CD4-positive, alpha-beta T cell treated with Interleukin-4 for 4 hours (primary cell): ENCODE measurements around the gene MAK.
"Not testable (repeated sequence)": the region's sequence is repeated elsewhere in the genome, so short reads cannot be mapped to it uniquely, and the experiment has no call there.

Experiments
- DNase-seq: peaks from one replicate; pipeline ENCODE4 v3.0.0-alpha.2; 2020

Gene MAK

DNA sequence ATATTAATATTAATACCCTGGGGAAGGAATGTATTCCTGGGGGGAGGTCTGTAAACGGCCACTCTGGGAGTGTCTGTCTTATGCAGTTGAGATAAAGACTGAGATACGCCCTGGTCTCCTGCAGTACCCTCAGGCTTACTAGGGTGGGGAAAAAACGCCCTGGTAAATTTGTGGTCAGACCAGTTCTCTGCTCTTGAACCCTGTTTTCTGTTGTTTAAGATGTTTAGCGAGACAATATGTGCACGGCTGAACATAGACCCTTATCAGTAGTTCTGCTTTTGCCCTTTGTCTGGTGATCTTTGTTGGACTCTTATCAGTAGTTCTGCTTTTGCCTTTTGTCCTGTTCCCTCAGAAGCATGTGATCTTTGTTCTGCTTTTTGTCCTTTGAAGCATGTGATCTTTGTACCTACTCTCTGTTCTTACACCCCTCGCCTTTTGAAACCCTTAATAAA lies 15.5 kb upstream of the MAK start:
- DNase-seq, result not testable (repeated sequence)

DNA sequence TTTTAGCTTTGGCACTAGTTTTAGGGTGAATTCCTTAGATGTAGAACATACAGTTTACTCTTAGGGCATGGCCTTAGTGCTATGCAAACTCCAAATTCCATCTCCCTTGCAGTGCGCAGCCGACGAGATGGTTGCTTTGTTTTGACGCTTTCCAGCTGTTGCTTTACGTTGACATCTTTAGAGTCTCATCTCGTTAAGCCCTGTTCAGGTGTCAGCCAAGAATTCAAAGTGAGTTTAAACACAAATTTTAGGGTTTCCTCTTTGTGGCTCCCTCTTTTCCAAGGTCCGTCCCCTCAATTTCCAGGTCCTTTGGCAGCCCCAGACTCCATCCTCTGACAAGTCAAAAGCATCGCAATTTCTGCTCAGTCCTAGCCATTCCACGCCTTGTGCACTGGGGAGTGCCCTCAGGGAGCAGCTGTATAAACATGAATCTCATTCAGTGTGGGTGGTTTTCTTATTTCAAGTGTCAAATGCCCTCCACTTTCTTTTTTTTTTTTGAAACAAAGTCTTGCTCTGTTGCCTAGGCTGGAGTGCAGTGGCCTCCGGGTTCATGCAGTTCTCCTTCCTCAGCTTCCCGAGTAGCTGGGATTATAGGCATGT lies 14.1 kb upstream of the MAK start:
- no peak for DNase-seq

DNA sequence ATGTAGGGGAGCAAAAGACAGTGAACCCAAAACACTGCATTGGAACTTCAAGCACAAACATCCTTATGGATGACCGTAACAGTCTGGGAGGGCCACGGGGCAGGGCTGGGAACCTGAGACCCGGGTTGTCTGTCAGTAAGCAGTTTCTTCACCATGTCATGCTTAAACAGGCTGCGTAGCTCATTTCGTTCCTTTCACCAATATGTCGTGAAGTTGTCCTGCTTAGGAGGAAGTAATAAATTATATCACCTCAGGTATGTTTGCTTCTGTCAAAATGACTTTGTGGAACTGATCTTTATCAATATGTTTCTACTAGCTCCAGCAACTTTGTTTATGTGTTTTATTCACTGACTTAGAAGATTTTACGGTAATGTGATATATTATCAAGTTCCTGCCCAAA lies 12.4 kb upstream of the MAK start:
- DNase-seq, result no peak

DNA sequence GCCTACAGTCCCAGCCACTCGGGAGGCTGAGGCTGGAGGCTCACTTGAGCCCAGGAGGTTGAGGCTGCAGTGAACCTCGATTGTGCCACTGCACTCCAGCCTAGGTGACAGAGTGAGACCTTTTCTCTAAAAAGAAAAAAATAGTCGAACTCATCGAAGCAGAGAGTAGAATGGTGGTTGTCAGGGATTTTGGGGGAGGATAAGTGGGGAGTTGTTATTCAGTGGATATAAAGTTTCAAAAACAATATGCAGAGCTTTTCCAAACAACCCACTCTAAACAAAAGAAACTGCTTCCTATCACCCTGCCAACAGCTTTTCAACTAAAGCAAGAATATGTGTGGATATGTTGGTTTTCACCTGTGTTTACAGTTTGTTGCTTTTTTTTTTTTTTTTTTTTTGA lies 11.6 kb upstream of the MAK start:
- DNase-seq, result no peak

DNA sequence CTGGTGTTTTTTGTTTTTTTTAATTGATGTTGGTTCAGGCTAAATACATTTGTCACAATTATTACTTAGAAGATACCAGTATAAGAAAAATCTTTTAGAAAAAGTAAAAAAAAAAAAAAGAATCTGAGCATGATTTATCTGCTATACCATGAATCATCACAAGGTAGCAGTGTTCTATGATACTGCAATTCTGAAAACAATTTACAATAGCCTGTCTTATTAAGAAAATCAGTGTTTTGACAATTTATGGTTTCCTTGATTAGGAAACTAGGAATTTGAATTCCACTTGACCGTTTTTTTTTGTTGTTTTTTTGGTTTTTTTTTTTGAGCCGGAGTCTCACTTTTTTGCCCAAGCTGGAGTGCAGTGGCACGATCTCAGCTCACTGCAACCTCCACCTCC lies 9.3 kb upstream of the MAK start:
- no peak for DNase-seq

DNA sequence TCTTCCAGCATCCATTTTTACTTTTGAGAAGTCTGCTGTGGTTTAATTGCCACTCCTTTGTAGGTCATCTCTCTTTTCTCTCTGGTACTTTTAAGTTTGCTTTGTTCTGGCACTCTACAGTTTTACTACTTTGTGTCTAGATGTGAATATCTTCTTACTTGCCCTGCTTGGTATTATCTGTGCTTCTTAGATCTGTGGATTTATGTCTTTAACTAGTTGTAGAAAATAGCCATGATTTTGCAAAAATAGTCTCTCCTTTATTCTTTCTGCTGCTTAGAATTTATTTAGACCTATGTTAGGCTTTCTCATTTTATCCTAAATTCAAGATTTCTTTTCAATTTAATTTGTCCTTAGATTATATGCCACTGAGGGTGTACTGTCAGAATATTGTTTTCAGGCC lies 5.2 kb upstream of the MAK start:
- DNase-seq, result no peak

DNA sequence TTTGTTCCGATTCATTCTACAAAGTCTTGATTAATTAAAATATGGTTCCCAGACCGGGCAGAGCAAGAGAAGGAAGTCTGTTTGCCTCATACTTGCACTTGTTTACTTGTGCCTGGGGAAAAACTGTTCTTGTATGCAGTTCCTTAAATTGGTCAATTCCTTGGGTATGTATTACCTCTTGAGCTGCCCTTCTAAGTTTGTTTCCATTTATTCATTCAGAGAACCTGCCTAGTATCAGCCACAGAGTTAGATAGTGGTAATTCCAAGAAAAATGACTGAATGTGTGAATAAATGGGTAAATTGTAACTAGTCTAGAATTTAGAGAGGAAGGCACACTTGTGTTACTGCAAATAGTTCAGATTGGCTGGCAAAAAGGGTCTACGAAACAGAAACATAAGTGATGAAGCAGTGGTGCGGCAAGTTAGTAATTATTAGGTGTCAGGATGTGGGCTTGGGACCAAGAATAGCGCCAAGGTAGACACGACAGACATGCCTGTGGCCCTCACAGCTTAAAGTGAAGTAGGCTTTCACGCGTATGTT lies 525 bp upstream of the MAK start:
- DNase-seq, result no peak

DNA sequence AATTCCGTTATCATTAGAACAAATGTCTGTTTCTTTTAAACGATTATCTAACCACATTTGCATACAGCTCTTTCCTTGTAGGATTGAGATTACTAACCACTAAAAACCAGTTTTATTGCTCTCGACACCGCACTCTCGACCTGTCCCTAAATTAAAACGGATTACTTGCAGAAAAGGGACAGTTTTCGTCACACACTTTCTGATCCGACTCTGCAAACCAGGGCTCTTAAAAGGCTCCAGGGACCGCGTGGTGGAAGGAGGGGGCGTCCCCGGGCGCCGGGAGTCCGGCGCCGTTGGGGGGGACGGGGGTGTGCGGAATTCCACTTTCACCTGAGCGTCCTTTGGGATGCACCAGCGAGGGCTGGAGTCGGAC lies 731 bp downstream of the MAK start:
- DNase-seq, result no peak

DNA sequence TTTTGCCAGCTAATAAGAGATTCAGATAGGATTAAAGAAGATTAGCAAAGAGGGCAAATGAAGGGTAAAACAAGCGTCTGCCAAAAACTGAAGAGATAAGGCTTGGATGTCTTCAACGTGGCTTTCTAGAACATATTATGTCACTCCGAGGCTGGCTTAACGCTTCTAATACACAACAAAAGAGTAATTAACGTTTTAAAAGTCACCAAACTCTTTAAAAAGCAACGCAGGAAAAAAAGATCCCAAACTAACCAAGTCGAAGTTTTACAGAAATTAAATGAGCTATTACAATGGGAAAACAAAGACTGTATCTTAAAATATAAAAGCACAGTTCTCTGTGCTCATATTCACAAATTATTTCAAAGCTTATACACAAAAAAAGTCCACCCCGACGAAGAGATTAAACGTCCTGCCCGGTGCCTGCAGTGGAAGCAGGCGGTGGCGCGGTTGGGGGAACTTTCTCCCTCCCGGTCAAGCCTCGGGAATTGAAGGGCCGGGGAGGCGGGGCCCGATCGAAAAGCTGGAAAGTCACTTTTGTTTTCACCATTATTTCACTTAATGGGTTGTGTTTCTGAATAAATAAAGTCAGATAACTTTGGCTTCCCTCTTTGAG lies 1.2 kb downstream of the MAK start:
- DNase-seq, result no peak

DNA sequence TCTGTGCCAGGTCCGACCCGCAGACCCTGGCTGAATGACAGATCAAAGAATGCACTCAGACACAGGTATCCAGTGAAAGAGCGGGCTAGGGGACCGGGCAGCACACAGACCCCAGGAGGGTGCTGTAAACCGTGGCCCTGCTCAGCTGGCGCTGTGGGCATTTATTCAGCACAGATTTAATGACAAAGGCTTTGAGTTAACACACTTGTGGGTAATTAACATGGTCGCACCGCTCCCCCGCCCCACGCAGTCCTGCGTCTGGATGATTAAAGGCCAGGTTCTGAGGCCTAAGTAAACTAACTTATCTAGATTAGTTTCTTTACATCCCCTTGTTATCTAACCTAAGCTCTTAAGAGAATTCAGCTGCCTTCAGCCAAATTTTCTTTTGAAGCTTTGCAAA lies 3.5 kb downstream of the MAK start:
- no peak for DNase-seq

DNA sequence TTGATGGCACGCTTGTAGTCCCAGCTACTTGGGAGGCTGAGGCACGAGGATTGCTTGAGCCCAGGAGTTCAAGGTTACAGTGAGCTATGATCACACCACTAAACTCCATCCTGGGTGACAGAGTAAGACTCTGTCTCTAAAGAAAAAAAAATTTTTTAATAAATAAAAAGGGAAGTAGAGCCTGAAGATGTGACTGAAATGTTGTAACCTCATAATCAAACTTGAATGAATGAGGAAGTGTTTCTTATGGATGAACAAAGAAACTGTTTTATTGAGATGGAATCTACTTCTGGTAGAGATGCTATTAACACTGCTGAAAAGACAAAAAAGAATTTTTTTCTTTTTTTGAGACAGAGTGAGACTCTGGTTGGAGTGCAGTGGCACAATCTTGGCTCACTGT lies 6.7 kb downstream of the MAK start:
- no peak for DNase-seq

DNA sequence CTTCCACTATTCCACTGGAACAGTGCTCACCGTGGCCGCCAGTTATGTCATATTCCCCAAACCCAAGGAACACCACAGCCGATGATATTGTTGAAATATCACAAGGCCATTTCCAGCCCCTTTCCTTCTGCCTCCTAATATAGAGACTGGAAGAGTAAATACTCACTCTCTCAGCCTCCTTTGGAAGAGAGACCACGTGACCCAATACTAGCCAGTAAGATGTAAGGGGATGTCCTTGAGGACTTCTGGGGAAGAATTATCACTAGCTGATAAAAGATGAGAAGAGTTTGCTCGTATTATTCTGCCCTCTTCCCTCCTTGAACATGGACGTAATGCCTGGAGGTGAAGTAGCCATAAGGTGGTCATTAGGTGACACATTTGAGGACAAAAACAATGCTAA lies 13.5 kb downstream of the MAK start:
- DNase-seq, result no peak

DNA sequence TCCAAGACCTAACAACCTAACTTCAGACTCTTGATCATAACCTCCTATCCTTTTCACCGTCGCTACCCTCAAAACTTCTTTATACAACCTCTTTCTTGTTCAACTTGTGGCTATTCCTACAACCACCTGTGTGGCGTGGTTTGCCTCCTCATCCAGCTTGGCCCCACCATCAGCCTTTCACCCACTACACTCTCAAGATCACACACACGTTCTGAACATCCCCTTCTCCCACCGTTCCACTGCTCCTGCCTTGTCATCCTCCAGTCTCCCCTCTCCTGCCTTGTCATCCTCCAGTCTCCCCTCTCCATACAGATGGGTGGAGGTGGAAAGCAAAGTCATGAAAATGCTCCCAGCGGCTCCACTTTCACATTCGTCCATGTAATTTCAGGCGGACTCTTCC lies 14.0 kb downstream of the MAK start:
- no peak for DNase-seq

DNA sequence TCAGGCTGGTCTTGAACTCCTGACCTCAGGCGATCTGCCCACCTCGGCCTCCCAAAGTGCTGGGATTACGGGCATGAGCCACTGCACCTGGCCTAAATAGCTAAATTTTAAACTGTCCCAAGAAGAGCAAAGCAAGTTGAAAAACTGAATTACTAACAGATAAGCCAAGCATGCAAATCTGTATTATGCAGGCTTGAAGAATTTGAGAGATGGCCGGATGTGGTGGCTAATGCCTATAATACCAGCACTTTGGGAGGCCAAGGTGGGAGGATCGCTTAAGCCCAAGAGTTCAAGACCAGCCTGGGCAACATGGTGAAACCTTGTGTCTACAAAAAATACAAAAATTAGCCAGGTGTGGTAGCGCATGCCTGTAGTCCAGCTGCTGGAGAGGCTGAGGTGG lies 24.2 kb downstream of the MAK start:
- DNase-seq, result not testable (repeated sequence)

DNA sequence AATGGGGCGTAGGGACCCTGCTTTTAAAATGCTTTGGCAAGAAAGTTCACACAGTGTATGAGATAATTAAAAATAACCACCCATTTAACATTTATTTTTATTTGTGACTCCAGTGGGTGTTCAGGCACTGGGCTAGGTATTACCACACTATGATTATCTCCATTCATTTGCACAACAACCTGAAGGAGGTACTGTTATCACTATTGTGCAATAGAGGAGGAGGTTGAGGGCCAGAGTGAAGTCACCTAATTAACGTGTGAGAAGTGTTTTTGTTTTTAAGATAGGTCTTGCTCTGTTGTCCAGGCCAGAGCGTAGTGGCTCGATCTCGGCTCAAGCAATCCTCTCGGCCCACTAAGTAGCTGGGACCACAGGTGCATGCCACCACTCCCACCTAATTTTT lies 29.2 kb downstream of the MAK start:
- no peak for DNase-seq

DNA sequence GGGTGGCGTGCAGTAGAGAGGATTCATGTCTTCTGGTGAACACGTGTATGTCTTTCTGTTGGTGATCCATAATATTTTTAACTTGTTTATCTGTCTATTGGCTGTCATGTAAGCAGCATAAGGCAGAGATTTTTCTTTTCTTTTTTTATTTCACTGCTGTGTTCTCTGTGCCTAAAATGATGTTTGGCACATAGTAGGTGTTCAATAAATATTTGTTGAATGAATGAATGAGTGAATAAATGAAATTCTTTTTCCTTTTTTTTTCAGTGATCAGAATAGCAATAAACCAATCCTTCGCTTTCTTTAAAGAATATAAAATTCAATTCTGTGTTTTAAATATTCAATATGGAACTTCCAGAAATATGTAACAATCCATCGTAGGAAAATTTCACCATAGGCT lies 30.0 kb downstream of the MAK start:
- DNase-seq, result no peak

DNA sequence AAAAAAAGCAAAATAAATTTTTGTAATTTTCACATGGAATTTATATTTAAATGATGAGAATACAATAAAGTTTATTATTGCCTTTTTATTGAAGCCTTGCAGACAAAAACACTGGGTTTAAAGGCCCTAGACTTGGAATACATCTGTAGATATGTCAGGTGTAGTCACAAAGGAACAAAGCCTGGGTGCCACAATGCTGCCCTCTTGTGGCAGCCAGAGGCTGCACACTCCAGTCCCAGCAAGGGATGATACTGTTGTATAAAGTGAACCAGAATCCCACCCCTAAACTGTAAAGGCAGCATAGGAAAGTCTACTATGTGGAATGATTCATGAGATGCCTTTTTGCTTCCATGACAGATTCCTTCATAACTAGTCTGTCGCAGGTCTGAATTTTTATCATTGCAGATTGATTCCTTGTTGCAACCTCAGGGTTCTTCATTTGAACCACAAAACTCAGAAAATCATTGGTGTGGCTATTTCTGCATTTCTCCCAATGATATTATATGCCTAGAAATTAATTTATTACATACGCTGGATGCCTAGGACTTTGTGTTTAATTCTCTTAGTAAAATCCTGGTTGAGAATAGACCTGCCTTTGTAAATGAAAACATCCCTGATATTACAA lies 37.0 kb downstream of the MAK start:
- DNase-seq, result peak; percentile 69

DNA sequence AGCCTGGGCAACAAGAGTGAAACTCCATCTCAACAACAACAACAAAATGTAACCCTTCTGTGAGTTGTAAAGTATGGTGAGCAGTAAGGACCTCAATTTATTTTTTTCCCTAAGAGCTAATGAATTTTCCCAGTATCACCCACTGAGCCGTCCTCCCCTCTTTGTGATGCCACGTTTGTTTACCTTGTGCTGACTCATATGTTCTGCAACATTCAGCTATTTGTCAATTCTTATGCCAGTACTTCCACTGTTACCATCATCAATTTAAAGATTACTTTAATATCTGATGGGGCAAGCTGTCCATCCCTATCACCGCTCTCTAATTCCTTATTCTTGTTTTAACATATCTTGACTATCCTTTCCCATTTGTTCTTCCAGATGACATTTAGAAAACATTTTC lies 37.5 kb downstream of the MAK start:
- DNase-seq, result no peak

DNA sequence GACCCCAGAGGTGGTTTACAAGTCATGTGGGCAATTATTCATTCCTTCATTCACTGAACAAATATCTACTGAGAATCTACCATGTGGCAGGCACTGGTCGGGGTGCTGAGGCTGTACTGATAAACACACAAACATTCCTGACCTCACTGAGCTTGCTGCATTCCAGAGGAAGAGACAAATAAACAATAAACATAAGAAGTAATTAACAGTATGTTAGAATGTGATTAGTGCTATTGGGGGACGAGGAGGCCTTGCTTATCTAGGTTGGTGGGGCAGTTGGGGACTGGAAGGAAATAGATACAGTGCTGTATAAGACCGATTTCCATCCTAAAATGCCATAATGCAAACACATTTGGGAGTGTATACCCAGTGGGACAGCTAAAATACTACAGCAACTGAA lies 44.1 kb downstream of the MAK start:
- DNase-seq, result no peak

DNA sequence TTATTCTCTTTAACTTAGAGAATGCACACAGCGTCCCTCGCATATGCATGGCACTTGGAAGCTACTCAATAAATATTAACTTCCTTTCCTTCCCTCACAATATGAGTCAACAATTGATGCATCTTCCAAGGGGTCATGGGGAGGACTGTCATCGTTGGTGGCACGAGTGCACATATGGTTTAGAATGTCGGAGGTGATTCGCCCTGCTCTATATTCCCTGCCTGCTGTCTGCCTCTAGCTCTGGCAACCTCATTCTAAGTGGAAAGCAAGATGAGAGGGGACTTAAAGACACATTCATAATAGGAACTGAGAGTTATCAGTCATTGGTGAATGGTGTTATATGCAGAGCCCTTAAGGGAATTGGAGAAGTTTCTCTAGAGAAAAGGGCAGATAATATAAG lies 44.6 kb downstream of the MAK start:
- no peak for DNase-seq

DNA sequence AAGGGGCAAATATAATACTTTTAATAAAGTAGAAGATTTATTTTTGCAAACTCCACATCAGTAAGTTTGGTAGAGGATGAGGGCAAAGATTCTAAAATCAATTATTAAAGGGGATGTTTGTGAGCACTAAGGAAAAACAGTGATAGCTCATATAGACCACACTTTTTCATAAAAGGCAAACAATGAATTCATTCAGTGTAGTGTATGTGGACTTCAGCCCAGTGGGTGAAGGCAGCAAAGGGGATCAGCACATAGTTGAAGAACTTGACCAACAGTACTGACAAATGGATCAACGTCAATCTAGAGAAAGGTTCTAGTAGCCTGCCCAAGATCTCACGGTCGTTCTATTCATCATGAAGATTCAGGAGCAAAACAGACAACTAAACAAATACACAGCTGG lies 45.3 kb downstream of the MAK start:
- DNase-seq, result no peak

DNA sequence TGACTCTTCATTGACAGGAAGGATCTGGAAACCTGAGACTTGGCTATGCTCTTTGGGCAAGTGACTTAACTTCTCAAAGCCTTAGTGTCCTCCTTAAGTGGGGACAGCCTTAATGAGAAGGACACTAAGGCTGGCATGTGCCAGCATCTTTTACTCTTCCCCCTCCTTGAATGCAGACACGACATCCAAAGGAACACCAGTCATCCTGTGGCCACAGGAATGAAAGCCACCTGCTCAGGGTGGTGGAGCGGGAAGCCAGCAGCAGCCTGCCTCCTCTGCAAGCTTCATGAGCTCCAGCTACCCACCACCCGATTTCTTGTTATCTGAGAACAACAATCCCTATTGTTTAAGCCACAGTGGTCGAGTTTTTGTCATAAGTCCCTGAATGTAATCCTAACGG lies 46.2 kb downstream of the MAK start:
- DNase-seq, result no peak

DNA sequence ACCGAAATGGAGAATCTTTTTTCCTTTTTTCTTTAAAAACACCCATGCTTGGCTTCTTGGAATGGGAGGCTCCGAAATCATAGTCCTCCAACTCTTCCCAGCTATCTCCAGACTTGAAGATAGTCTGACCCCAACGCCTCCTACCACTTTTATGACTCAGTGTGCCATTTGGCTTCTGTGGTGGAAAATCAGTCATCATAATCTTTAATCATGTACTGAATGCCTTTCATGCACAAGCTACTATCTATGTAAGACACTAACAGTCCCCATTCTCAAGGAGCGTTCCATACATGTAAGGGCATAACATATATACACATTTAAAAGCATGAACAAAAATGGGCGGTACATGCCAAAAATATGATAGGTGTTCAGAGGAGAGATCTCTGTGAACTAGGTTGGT lies 46.7 kb downstream of the MAK start:
- no peak for DNase-seq

DNA sequence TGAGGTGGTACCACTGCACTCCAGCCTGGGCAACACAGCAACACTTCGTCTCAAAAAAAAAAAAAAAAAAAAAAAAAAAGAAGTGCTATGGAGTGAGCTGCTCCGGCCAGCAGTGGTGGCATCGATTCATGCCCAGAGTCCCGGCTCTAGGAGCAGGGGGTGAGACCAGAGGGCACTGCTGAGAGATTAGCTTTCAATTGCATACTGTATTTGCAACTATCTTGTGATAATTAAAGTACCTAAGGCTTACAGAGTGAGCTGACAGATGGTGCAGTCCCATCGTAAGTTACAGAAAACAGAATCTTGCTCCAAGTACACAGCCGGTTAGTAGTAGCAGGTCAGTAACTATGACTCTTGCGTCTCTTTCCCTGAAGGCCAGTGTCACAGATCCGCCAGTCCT lies 59.3 kb downstream of the MAK start:
- no peak for DNase-seq

DNA sequence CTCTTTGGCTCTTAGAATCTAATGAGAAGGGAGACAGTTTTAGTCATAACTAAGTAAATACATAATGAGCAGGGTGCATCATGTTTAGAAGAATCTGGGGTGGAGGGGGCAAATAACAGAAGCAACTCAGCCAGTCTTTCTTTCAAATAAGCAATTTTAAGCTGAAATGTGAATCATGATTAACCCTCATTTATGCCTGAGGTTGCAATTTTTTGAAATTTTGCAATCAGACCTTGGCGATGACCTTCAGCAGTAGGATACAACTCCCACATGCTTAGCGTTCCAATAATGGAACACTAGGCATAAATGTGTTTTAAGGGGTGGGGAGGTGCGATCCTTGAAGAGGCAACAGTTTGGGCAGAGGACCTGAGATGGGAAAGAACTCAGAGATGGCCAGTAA lies 60.1 kb downstream of the MAK start:
- no peak for DNase-seq
